ENCODE data around the gene ADAMTS17. TPM values are rescaled to one million over a fixed set of nuclear protein-coding genes. Genes with fewer than 3 reads are reported as not detected.

ADAMTS17 gene
- total and polyA plus RNA-seq, 3 donors from 2014 or later: 6.8 to 17.8 (median 12.4) TPM

DNA sequence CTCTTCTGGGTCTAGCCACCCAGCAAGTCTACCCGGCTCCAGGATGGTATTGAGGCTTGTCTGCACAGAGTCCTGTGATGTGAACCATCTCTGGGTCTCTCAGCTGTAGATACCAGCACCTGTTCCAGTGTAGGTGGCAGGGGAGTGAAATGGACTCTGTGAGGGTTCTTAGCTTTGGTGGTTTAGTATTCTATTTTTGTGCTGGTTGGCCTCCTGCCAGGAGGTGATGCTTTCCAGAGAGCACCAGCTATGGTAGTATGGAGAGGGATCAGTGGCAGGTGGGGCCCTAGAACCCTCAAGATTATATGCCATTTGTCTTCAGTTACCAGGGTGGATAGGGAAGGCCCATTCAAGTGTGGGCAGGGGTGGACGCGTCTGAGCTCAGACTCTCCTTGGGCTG lies 325.1 kb downstream of the ADAMTS17 start:
- Histone ChIP-seq H3K27ac (no peak overlapping the region), H3K4me1 (no peaks in the 10 kb centered on the region), H3K36me3 (ENCODE audit: low read depth, missing control alignments) (no peaks in the 10 kb centered on the region), H3K27me3 (no peaks in the 10 kb centered on the region), H3K4me3 (no peak overlapping the region), H3K9me3 (no peaks in the 10 kb centered on the region)
- no peak for TF ChIP-seq POLR2A (IDR thresholded peaks at IDR 0.05)
- TF ChIP-seq, protein P1, sequence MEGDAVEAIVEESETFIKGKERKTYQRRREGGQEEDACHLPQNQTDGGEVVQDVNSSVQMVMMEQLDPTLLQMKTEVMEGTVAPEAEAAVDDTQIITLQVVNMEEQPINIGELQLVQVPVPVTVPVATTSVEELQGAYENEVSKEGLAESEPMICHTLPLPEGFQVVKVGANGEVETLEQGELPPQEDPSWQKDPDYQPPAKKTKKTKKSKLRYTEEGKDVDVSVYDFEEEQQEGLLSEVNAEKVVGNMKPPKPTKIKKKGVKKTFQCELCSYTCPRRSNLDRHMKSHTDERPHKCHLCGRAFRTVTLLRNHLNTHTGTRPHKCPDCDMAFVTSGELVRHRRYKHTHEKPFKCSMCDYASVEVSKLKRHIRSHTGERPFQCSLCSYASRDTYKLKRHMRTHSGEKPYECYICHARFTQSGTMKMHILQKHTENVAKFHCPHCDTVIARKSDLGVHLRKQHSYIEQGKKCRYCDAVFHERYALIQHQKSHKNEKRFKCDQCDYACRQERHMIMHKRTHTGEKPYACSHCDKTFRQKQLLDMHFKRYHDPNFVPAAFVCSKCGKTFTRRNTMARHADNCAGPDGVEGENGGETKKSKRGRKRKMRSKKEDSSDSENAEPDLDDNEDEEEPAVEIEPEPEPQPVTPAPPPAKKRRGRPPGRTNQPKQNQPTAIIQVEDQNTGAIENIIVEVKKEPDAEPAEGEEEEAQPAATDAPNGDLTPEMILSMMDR (IDR thresholded peaks at IDR 0.05): no peak
- WGBS, 2 donors: 91 to 93% methylated on average over 3 of the region's 3 CpGs
- no peak for DNase-seq
- intact Hi-C loops (cut with DNase I; ENCODE audit: low total_unique reads): no loop called here

DNA sequence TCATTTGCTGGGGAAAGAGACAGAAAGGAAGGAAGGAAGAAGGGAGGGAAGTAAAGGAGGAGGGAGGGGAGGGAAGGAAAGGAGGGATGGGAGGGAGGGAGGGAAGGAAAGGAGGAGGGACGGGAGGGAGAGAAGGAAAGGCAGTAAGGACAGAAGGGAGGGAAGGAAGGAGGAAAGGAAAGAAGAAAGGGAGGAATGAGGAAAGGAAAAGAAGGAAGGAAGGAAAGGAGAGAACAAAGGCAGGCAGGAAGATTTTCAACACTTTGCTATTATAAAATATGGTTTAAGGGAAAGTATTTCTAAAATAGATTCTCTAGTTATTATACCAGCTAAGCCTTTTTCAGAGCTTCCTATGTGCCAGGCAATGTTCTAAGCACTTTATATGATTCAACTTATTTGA lies 330.5 kb downstream of the ADAMTS17 start:
- TF ChIP-seq POLR2A (IDR thresholded peaks at IDR 0.05): no peak
- TF ChIP-seq, protein P1 (IDR thresholded peaks at IDR 0.05): no peak
- 80 to 88% methylated on average over 1 of the region's 1 CpG for WGBS, 2 donors
- intact Hi-C loops (cut with DNase I; ENCODE audit: low total_unique reads): no loop called here

DNA sequence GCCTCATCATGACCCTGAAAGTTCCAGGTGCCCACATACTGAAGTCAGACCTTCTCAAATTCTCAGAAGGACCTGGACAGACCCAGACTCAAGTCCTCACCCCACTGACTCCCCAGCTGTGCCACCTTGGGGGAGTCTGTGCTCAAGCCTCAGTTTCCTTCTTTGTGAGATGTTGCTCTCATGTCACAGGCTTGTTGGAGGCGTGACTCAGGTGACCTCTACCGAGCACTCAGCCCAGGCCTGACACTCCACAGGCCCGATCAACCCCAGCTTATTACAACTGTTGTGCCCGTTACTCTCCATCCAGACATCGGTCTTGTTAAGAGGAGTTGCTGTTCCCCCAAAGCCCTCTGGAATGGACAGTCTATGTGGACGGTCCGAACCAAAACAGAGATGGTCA lies 332.4 kb downstream of the ADAMTS17 start:
- H3K4me1 ChIP-seq: no peaks in the 10 kb centered on the region
- TF ChIP-seq, protein P1 (IDR thresholded peaks at IDR 0.05): no peak
- TF ChIP-seq POLR2A (IDR thresholded peaks at IDR 0.05): no peak
- WGBS, 2 donors: 96 to 98% methylated on average over 7 of the region's 7 CpGs
- H3K4me3 ChIP-seq: no peak overlapping the region
- intact Hi-C loops (cut with DNase I; ENCODE audit: low total_unique reads): no loop called here
- H3K9me3 ChIP-seq: no peaks in the 10 kb centered on the region
- DNase-seq: no peak
- H3K27me3 ChIP-seq: no peaks in the 10 kb centered on the region
- H3K27ac ChIP-seq: no peak overlapping the region
- H3K36me3 ChIP-seq (ENCODE audit: low read depth, missing control alignments): no peaks in the 10 kb centered on the region

More for the DNA sequence above, 330.5 kb downstream of the ADAMTS17 start:
- Histone ChIP-seq H3K4me1 (no peaks in the 10 kb centered on the region), H3K36me3 (ENCODE audit: low read depth, missing control alignments) (no peaks in the 10 kb centered on the region), H3K27ac (no peak overlapping the region), H3K27me3 (no peaks in the 10 kb centered on the region), H3K4me3 (no peak overlapping the region), H3K9me3 (no peaks in the 10 kb centered on the region)
- no peak for DNase-seq

DNA sequence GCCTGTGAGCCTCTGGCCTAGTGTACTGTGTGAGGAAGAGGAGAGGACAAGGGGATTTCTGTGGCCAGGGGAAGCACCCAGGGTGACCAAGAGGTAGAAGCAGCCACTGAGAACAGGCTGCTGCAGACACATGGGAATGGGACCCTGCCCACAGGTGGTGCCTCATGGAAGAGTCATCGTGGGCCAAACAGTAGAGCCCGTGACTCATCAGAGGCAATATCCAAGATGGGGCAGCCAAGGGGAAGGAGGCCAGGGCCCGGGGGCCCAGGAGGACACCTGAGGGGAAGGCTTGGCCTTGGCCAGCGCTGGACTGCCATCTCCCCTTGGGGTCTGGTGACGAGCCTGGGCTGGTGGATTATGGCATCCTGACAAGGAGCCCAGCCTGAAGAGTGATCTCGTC lies 333.5 kb downstream of the ADAMTS17 start:
- Histone ChIP-seq H3K27ac (no peak overlapping the region), H3K4me3 (no peak overlapping the region), H3K27me3 (no peaks in the 10 kb centered on the region), H3K4me1 (no peaks in the 10 kb centered on the region), H3K36me3 (ENCODE audit: low read depth, missing control alignments) (no peaks in the 10 kb centered on the region), H3K9me3 (no peaks in the 10 kb centered on the region)
- DNase-seq: no peak
- WGBS, 2 donors: 86 to 90% methylated on average over 1 to 6 of the region's 6 CpGs
- TF ChIP-seq, protein P1 (IDR thresholded peaks at IDR 0.05): no peak
- no peak for TF ChIP-seq POLR2A (IDR thresholded peaks at IDR 0.05)
- intact Hi-C loops (cut with DNase I; ENCODE audit: low total_unique reads): no loop called here

DNA sequence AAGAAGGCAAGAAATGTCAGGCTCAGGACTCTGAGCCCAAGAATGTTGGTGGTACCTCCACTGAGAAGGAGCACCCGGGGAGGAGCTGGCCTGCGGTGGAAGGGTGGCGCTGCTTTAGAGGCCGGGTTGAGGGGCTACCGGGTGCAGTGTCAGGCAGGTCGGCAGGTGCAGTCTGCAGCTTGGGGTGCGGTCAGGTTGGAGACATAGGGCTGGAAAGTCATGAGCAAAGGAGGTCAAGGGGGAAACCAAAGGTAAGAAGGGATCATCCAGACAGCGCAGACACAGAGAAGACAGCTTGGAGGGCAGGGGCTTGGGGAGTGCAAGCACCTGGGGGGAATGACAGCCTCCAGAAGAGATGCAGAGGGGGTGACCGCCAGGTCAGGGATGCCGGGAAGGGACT lies 334.2 kb downstream of the ADAMTS17 start:
- H3K27ac ChIP-seq: no peak overlapping the region
- 89 to 94% methylated on average over 10 of the region's 10 CpGs for WGBS, 2 donors
- no peak overlapping the region for H3K4me3 ChIP-seq
- no peaks in the 10 kb centered on the region for H3K9me3 ChIP-seq
- intact Hi-C loops (cut with DNase I; ENCODE audit: low total_unique reads): no loop called here
- H3K36me3 ChIP-seq (ENCODE audit: low read depth, missing control alignments): no peaks in the 10 kb centered on the region
- H3K27me3 ChIP-seq: no peaks in the 10 kb centered on the region
- TF ChIP-seq, protein P1 (IDR thresholded peaks at IDR 0.05): no peak
- TF ChIP-seq POLR2A (IDR thresholded peaks at IDR 0.05): no peak
- H3K4me1 ChIP-seq: no peaks in the 10 kb centered on the region
- no peak for DNase-seq

All from testis (tissue), 3 donors.